GM15510 (cell line): ENCODE measurements around the gene EPG5.

Experiments used
- POLR2A ChIP-seq: IDR thresholded peaks from 3 replicates; pipeline ENCODE4 v1.6.1; 2011; ENCODE audit warnings: borderline replicate concordance; ENCODE audit not compliant: insufficient read length; ENCODE audit errors: extremely low read depth

EPG5 gene

GRCh38 chr18:45839414-45840395 is 127.4 kb downstream of the EPG5 start:
- no peak for TF ChIP-seq POLR2A

DNA sequence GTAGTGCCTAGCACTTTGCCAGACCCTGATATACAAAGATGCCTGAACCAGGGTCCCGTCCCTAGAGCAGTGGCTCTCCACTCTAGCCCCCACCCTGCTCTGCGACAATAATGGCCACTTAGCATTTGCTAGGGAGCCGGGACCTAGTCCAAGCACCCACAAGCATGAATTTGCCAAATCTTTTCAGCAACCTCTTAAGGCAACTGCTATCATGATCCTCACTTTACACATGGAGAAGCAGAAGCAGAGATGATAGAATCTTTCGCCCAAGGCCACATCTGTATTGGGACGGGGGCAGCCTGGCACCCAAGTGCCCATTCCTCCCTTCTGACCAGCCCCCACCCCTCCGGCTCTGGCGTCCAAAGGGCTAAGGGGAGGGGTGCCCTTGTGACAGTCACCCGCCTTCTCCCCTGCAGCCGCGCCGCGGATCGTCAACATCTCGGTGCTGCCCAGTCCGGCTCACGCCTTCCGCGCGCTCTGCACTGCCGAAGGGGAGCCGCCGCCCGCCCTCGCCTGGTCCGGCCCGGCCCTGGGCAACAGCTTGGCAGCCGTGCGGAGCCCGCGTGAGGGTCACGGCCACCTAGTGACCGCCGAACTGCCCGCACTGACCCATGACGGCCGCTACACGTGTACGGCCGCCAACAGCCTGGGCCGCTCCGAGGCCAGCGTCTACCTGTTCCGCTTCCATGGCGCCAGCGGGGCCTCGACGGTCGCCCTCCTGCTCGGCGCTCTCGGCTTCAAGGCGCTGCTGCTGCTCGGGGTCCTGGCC is 128.6 kb downstream of the EPG5 start:
- no peak for TF ChIP-seq POLR2A

DNA sequence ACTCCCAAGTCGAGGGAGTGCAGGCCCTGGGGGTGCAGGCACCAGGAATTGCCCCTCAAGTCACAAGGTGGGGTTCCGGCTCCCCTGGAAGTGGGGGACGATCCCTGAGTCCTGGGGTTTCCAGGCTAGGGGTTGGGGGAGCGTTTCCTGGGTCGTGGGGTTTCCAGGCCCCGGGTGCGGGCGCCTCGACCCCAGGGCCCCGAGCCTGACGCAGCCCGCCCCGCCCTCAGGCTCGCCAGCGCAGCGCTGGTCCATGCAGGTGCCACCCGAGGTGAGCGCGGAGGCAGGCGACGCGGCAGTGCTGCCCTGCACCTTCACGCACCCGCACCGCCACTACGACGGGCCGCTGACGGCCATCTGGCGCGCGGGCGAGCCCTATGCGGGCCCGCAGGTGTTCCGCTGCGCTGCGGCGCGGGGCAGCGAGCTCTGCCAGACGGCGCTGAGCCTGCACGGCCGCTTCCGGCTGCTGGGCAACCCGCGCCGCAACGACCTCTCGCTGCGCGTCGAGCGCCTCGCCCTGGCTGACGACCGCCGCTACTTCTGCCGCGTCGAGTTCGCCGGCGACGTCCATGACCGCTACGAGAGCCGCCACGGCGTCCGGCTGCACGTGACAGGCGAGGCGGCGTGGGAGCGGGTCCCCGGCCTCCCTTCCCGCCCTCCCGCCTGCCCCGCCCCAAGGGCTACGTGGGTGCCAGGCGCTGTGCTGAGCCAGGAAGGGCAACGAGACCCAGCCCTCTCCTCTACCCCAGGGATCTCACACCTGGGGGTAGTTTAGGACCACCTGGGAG is 129.7 kb downstream of the EPG5 start:
- no peak for TF ChIP-seq POLR2A

DNA sequence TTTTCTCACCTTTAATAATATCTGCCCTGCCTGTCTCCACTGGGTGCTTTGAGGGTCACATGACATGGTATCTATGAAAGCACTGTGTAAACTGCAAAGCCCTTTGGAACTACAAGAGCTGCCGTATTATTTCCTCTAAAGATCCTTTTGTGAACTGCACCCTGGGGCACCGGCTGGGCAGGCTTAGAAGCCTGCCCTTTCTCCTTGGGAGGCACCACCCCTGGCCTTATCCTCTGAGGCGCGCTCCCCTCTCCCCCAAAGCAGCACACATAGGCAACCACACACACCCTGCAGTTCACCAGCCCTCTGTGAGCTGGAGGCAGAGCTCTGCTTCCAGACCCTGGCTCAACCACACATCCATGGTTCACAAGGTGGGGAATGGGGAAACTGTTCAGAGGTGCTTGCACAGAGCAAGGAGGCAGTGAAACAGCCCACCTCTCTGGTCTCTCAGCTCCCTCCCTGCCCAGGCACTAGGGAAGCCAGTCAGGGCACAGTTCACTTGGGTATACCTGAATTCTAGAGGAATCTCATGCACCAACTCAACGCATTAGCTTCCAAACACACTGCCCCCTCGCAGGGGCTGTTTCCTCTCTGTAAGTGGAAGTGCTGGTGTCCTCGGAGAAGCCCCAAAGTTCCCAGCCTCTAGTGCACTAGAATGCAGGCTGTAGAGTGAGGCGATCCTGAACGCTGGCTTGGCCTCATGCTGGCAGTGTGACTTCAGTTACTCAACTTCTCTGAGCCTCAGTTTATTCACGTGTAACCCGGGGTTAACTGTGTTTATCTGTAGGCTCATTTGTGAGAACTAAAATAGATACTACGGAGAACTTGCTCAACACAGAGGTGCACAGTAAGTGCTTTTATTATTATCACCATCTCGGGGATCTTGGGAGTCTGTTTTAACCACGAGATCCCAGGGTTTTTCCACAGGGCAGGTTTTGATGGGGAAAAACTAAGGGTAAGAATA is 130.6 kb downstream of the EPG5 start:
- TF ChIP-seq POLR2A: no peak

- no peak for TF ChIP-seq POLR2A
Measured at GRCh38 chr18:45835057-45835636, 132.0 kb downstream of the EPG5 start.

- TF ChIP-seq POLR2A: no peak
Measured at GRCh38 chr18:45834306-45834705, 132.8 kb downstream of the EPG5 start.

- TF ChIP-seq POLR2A: no peak
Measured at GRCh38 chr18:45833846-45834245, 133.3 kb downstream of the EPG5 start.

DNA sequence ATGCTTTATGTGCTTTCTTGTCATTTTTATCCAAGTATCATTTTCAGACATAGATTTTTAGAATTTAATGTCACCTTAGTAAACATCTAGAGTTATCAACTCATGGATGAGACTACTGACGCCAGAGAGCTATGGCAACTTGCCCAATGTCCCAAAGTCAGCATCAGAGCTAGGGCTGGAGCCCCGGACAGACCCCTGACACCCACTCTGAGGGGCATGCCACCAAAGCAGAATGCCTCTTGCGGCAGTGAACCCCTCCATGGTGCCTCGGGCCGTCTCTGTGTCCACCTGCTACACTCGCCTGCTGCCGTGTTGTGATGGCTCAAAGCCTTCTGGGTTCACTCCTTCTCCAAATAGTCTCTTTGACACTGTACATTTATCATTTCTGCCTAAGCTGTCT is 136.2 kb downstream of the EPG5 start:
- TF ChIP-seq POLR2A: no peak

DNA sequence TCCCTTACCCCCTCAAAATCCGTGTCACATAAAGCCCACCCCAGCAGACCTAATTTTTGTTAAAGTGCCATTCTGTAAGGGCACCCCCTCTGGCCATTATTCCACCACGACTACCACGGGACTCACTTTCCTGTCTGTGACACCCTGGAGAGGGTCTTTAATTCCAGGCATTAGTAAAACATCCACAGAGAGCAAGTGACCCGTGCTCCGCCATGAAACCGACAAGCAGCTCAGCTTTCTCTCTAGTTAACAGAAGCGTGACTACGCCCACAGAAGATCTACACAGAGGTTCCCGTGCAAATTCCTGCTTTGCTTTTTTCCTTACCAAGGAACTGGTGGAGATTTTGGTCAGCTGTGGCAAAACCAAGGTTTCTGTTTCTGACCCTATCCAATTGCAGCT is 137.3 kb downstream of the EPG5 start:
- TF ChIP-seq POLR2A: no peak

DNA sequence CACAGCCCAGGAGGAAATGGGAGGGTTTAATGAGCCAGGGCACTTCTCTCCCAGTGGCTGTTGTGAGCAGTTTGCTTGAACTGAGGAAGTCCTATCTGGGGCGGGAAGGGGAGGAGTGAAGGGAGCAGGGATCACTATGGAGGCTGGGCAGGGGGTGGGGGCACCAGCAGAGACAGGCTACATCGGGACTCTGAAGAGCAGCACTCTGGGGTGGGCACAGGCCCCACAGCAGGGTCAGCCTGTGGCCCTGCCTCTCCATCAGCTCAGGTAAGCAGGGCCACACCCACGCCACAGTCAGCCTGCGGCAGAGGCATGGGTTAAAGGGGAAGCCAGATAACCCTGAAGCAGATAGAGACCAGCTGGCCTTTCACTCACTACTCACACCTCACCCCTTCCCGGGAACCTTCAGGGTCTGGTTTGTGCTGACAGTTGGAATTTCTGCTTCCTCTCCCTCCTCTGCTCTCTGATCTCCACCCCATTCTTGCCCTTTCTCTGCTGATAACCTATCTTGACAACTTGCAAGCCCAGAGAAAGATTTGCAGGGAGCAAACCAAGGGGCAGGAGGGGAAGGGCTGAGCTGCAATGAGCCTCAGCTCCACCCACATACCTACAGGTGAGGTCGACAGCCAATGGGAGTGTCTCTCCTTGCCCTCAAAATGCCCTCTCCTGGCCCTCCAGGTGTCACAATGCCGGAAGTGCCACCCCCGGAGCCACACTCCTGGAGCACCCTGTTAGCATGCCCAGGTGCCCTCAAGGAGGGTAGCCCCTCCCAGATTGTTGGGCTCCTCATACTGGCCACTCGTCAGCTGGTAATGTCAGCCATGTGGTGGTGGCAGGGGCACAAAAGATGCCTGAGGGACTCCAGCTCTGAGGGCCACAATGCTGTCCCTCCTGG is 138.0 kb downstream of the EPG5 start:
- no peak for TF ChIP-seq POLR2A

DNA sequence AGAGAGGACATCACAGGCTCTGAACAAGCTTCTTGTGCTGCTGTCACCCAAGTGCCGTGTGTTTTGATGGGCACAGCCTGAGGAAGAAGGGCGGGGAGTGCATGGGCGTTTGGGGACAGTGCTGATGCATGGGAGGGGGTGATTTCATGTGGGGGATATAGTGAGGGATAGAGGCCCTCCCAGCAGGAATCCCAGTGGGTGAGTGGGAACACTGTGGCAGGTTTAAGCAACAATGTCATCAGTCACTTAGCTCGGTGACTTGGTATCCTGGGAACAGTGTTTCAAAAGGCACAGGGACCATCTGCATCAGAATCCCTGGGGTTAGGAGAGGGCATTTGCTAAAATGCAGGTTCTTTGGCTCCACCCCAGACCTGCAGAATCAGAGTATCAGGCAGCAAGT is 141.0 kb downstream of the EPG5 start:
- no peak for TF ChIP-seq POLR2A

DNA sequence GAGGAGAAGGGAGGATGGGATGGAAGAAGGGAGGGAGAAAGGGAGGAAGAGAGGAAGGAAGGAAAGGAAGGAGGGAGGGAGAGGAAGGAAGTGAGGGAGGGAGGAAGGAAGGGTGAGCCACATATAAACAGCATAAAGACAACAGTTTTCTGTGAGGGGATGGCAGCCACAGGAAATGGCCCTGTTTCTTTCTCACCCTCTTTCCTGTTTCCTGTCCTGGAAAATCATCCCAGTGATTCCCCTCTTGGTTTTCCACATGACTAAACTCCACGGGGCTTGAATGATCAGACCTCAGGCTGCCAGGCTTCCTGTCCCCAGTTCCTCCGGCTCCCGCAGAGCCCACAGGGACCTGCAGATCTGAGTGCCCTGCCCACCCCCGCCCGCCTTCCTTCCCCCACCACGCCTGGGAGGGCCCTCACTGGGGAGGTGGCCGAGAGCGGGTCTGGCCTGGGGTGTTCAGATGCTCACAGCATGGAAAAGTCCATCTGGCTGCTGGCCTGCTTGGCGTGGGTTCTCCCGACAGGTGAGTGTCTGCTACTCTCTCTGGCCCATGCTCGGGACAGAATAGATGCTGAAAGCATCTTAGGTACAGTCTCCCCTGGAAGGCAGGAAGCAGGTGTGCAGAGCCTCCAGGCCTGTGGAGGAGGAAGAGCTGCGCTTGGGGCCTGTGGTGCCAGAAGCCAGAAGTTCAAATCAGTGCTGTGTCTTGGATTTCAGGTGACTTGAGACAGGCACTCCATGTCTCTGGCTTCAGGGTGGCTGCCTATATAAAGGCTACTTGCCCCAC is 141.7 kb downstream of the EPG5 start, which contains the start of gene SIGLEC15:
SIGLEC15 (plus strand) TSS at position 418 of the 787 bp plus-strand sequence; CDS start at position 472, 54 bp downstream.
- no peak for TF ChIP-seq POLR2A
